ENCODE results near the gene EXOC3L1.
A peak's percentile ranks its signal among the peaks of the same experiment; 100 is the strongest.

The EXOC3L1 gene

GRCh38 chr16:67181346-67181745 lies 8.6 kb downstream of the EXOC3L1 start:
- in situ Hi-C loops (cut with HindIII; ENCODE audit: low sequenced_read_pairs) = no loop called here
- TF ChIP-seq CTCF (IDR thresholded peaks at IDR 0.05; ENCODE audit: low read depth, low read length, missing control alignments) = no peak
- H3K4me3 ChIP-seq (ENCODE audit: low read depth, low read length) = no peak overlapping the region
- peak; percentile 72 for DNase-seq (ENCODE audit: low read depth)

DNA sequence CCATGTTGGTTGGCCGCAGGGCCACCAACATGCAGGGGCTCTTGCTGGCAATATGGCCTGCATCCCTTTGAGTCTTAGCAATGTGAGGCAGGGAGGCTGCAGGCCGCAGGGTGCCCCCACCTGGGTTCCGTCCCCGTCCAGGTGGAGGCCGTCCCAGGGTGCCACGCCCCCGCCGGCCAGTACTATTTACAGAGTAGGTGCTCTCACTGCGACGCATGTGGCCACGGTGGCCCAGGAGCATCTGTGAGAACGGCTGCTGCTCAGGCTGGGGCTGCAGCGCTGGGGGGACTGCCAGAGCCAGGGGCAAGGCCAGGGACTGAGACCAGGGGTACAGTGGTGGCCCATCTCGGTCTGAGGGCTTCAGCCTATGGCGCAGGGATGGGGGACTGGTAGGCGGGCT lies 9.8 kb downstream of the EXOC3L1 start:
- H3K4me3 ChIP-seq (ENCODE audit: low read depth, low read length) = no peak overlapping the region
- no peak for TF ChIP-seq CTCF (IDR thresholded peaks at IDR 0.05; ENCODE audit: low read depth, low read length, missing control alignments)
- DNase-seq (ENCODE audit: low read depth) = no peak
- in situ Hi-C loops (cut with HindIII; ENCODE audit: low sequenced_read_pairs) = no loop called here

DNA sequence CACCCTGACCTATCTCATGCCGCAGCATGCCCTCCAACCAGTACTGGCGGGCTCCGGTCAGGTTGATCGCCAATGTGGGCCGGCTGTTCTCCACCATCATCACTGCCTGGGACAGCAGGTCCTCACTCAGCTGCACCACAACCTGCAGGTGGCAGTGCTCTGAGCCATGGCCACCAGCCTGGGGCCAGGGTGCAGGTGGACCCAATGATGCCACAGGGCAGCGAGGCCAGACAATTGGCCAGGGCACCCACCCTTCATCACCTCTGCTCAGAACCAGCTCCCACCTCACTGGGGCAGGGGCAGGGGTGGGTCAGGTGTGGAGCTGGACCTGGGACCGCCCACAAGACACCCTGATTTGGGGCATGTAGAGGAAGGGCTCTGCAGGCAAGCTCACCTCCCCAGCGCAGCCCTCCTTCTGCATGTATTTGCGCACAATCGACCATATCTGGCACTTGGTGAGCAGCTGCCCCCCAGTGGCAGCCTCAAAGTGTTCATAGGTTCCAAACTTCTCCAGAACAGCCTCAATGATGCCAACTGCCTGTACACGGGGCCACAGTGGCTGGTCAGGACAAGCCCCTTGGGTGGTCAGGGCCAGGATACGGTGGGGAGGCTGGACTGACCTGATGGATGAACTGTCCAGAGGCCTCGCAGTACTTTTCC lies 10.4 kb downstream of the EXOC3L1 start:
- no peak for TF ChIP-seq CTCF (IDR thresholded peaks at IDR 0.05; ENCODE audit: low read depth, low read length, missing control alignments)
- no peak overlapping the region for H3K4me3 ChIP-seq (ENCODE audit: low read depth, low read length)
- DNase-seq (ENCODE audit: low read depth) = no peak
- in situ Hi-C loops (cut with HindIII; ENCODE audit: low sequenced_read_pairs) = no loop called here

DNA sequence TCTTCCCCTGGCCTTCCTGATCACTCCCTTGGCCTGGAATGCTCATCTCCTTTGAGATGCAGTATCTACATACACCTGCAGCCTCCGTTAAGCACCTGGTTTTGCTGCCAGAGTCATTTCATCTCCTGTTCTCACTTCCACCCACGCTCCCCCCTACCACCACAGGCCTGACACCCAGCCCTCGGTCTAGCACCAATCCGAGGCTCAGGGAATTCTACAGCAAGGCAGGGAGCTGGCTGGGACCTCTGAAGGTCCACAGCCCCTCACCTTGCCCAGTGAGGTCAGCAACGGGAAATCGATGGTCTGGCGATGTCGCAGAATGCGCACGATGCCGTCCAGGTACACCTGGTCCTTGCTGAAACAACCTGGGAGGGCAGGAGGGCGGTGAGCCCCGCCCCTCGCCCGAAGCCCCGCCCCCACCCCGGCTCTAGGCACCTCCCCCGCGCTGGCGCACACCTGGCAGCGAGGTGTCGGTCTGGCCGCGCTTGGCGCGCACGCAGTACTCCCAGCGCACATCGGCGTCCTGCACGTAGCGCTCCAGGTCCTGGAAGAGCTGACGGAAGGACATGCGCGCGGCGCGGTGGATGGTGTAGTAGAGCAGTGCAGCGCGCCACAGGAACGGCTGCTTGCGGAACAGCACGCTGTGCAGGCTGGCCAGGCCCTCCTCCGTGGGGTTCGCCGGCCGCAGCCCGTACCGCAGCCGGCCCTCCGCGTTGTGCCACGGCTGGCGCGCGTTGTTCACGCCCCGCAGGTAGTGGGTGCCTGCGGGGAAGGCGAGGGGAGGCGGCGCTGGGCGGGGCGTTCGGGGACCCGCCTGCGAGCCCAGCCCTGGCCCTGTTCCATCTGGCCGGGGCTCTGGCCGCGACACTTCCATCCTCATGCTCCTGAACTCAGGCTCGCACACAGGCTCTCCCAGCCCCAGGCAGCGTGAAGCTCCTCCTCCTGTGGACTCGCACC lies 11.9 kb downstream of the EXOC3L1 start:
- TF ChIP-seq CTCF (IDR thresholded peaks at IDR 0.05; ENCODE audit: low read depth, low read length, missing control alignments) = no peak
- peak overlapping the region; percentile 9 for H3K4me3 ChIP-seq (ENCODE audit: low read depth, low read length)
- no peak for DNase-seq (ENCODE audit: low read depth)
- in situ Hi-C loops (cut with HindIII; ENCODE audit: low sequenced_read_pairs) = no loop called here

DNA sequence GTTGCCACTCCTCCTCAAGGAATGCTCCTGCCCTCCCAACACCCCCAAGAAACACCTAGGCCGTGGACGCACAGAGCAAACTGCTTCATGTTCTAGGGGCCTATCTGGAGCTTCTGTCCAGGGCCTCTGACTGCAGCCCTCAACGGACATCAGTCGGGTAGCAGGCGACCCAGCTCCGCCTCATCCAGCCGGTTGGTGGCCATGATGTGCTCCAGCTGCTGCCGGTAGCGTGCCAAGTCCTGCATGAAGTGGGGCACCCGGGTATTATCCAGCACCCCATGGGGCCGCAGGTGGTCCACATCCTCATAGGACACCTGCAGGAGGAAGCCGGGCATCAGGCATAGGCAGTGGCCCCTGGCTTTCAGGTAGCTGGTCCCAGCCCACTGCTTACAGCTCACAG lies 13.3 kb downstream of the EXOC3L1 start:
- no peak for TF ChIP-seq CTCF (IDR thresholded peaks at IDR 0.05; ENCODE audit: low read depth, low read length, missing control alignments)
- H3K4me3 ChIP-seq (ENCODE audit: low read depth, low read length) = no peak overlapping the region
- in situ Hi-C loops (cut with HindIII; ENCODE audit: low sequenced_read_pairs) = no loop called here
- no peak for DNase-seq (ENCODE audit: low read depth)

- in situ Hi-C loops (cut with HindIII; ENCODE audit: low sequenced_read_pairs) = no loop called here
- no peak for DNase-seq (ENCODE audit: low read depth)
- H3K4me3 ChIP-seq (ENCODE audit: low read depth, low read length) = peak overlapping the region; percentile 33
- TF ChIP-seq CTCF (IDR thresholded peaks at IDR 0.05; ENCODE audit: low read depth, low read length, missing control alignments) = no peak
These were observed 15.2 kb downstream of the EXOC3L1 start for GRCh38 chr16:67174706-67175231.

Data from astrocyte of the cerebellum (primary cell).